Measurements from ENCODE around the gene EML6. TPM values are rescaled to one million over a fixed set of nuclear protein-coding genes. Genes with fewer than 3 reads are reported as not detected.

The EML6 gene
- total RNA-seq, 8 experiments from 2014 or later, result 2.9 to 23.2 (median 10.2) TPM

GRCh38 chr2:54735636-54736035 lies 12.2 kb downstream of the EML6 start:
- no peak for ATAC-seq (replicated peaks in 6 of 8)
- whole genome bisulfite sequencing, 10 experiments, result 0 to 100% (median 72%) methylated on average over 1 to 2 of the region's 2 CpGs; no CpG with 5 or more reads in 2 of the 10 experiments
- no peaks in the 10 kb centered on the region for H3K4me1 ChIP-seq (replicated peaks in 1 of 2)
- in situ Hi-C loops (cut with MboI; ENCODE audit: low pct_unique_long_range_greater_than_20kb in 2 of 9, low sequenced_read_pairs in 9 of 9, unreplicated experiment in 9 of 9), result no loop called here
- H3K27ac ChIP-seq, result no peak overlapping the region
- H3K4me3 ChIP-seq, result no peak overlapping the region

GRCh38 chr2:54738281-54738680 lies 14.8 kb downstream of the EML6 start:
- in situ Hi-C loops (cut with MboI; ENCODE audit: low pct_unique_long_range_greater_than_20kb in 2 of 9, low sequenced_read_pairs in 9 of 9, unreplicated experiment in 9 of 9), result no loop called here
- no peak overlapping the region for H3K27ac ChIP-seq

GRCh38 chr2:54740333-54740732 lies 16.9 kb downstream of the EML6 start:
- Histone ChIP-seq H3K4me1 (replicated peaks in 1 of 2) (no peaks in the 10 kb centered on the region), H3K27ac (no peak overlapping the region), H3K4me3 (no peak overlapping the region)
- in situ Hi-C loops (cut with MboI; ENCODE audit: low pct_unique_long_range_greater_than_20kb in 2 of 9, low sequenced_read_pairs in 9 of 9, unreplicated experiment in 9 of 9), result no loop called here
- no peak for ATAC-seq (replicated peaks in 6 of 8)
- WGBS, 10 experiments, result 20 to 100% (median 87%) methylated on average over 1 to 2 of the region's 2 CpGs; no CpG with 5 or more reads in 2 of the 10 experiments

More at GRCh38 chr2:54738281-54738680, 14.8 kb downstream of the EML6 start:
- Histone ChIP-seq H3K4me3 (no peak overlapping the region), H3K4me1 (replicated peaks in 1 of 2) (no peaks in the 10 kb centered on the region)
- no peak for ATAC-seq (replicated peaks in 6 of 8)

GRCh38 chr2:54741250-54741649 lies 17.8 kb downstream of the EML6 start:
- H3K27ac ChIP-seq, result no peak overlapping the region
- in situ Hi-C loops (cut with MboI; ENCODE audit: low pct_unique_long_range_greater_than_20kb in 2 of 9, low sequenced_read_pairs in 9 of 9, unreplicated experiment in 9 of 9), result no loop called here
- no peak overlapping the region for H3K4me3 ChIP-seq
- ATAC-seq (replicated peaks in 6 of 8), result no peak
- WGBS, 10 experiments, result 100% methylated on average over 1 of the region's 1 CpG; no CpG with 5 or more reads in 5 of the 10 experiments
- H3K4me1 ChIP-seq (replicated peaks in 1 of 2), result no peaks in the 10 kb centered on the region

- 83 to 97% (median 88%) methylated on average over 1 to 5 of the region's 5 CpGs; no CpG with 5 or more reads in 4 of the 10 experiments for WGBS, 10 experiments
- no peak for ATAC-seq (replicated peaks in 6 of 8)
- H3K4me3 ChIP-seq, result no peak overlapping the region
- H3K4me1 ChIP-seq (replicated peaks in 1 of 2), result no peaks in the 10 kb centered on the region
- in situ Hi-C loops (cut with MboI; ENCODE audit: low pct_unique_long_range_greater_than_20kb in 2 of 9, low sequenced_read_pairs in 9 of 9, unreplicated experiment in 9 of 9), result no loop called here
- H3K27ac ChIP-seq, result no peak overlapping the region
Observed at GRCh38 chr2:54750040-54750439, 26.6 kb downstream of the EML6 start.

GRCh38 chr2:54752439-54752838 lies 29.0 kb downstream of the EML6 start:
- Histone ChIP-seq H3K4me1 (replicated peaks in 1 of 2) (no peaks in the 10 kb centered on the region), H3K4me3 (no peak overlapping the region), H3K27ac (no peak overlapping the region)
- ATAC-seq (replicated peaks in 6 of 8), result no peak
- WGBS, 10 experiments, result 10 to 100% (median 78%) methylated on average over 1 of the region's 1 CpG; no CpG with 5 or more reads in 3 of the 10 experiments
- in situ Hi-C loops (cut with MboI; ENCODE audit: low pct_unique_long_range_greater_than_20kb in 2 of 9, low sequenced_read_pairs in 9 of 9, unreplicated experiment in 9 of 9), result no loop called here

GRCh38 chr2:54755641-54756326 lies 32.3 kb downstream of the EML6 start:
- WGBS, 10 experiments, result 32 to 100% (median 78%) methylated on average over 1 to 9 of the region's 9 CpGs
- in situ Hi-C loops (cut with MboI; ENCODE audit: low pct_unique_long_range_greater_than_20kb in 2 of 9, low sequenced_read_pairs in 9 of 9, unreplicated experiment in 9 of 9), result no loop called here
- no peaks in the 10 kb centered on the region for H3K4me1 ChIP-seq (replicated peaks in 1 of 2)
- H3K4me3 ChIP-seq, result no peak overlapping the region
- ATAC-seq (replicated peaks in 6 of 8), result peak in 1 of 8 experiments; percentile 18
- no peak overlapping the region for H3K27ac ChIP-seq

- WGBS, 10 experiments, result 73 to 90% (median 85%) methylated on average over 1 to 4 of the region's 4 CpGs; no CpG with 5 or more reads in 2 of the 10 experiments
Observed at GRCh38 chr2:54757500-54757899, 34.0 kb downstream of the EML6 start.

GRCh38 chr2:54758951-54759350 lies 35.5 kb downstream of the EML6 start:
- 50 to 100% (median 83%) methylated on average over 1 of the region's 1 CpG; no CpG with 5 or more reads in 4 of the 10 experiments for WGBS, 10 experiments
- no peak for ATAC-seq (replicated peaks in 6 of 8)
- Histone ChIP-seq H3K4me3 (no peak overlapping the region), H3K4me1 (replicated peaks in 1 of 2) (no peaks in the 10 kb centered on the region), H3K27ac (no peak overlapping the region)
- in situ Hi-C loops (cut with MboI; ENCODE audit: low pct_unique_long_range_greater_than_20kb in 2 of 9, low sequenced_read_pairs in 9 of 9, unreplicated experiment in 9 of 9), result no loop called here

More at GRCh38 chr2:54757500-54757899, 34.0 kb downstream of the EML6 start:
- H3K4me1 ChIP-seq (replicated peaks in 1 of 2), result no peaks in the 10 kb centered on the region
- in situ Hi-C loops (cut with MboI; ENCODE audit: low pct_unique_long_range_greater_than_20kb in 2 of 9, low sequenced_read_pairs in 9 of 9, unreplicated experiment in 9 of 9), result no loop called here
- no peak overlapping the region for H3K27ac ChIP-seq
- ATAC-seq (replicated peaks in 6 of 8), result no peak
- no peak overlapping the region for H3K4me3 ChIP-seq

DNA sequence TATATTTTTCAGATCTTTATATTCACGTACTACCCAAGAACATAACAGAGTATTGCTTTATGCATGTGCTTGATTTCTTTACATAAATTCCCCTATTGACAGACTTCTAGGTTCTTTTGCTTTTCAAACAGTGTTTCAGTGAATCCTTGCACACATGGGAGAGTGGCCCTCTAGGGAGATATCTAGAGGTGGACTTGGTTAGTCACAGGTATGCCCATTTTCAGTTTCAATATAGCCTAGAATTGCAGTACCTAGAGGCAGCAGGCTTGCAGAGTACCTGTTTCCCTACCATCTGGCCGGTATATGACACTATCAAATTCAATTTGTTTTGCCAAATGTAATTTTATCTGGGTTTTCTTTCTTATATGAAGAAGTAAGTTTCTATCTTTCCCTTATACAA lies 36.8 kb downstream of the EML6 start:
- H3K4me1 ChIP-seq (replicated peaks in 1 of 2), result no peaks in the 10 kb centered on the region
- in situ Hi-C loops (cut with MboI; ENCODE audit: low pct_unique_long_range_greater_than_20kb in 2 of 9, low sequenced_read_pairs in 9 of 9, unreplicated experiment in 9 of 9), result no loop called here
- 73 to 100% (median 94%) methylated on average over 1 to 2 of the region's 2 CpGs for WGBS, 10 experiments
- H3K27ac ChIP-seq, result no peak overlapping the region
- no peak for ATAC-seq (replicated peaks in 6 of 8)
- no peak overlapping the region for H3K4me3 ChIP-seq

GRCh38 chr2:54763636-54764291 lies 40.3 kb downstream of the EML6 start:
- Histone ChIP-seq H3K27ac (no peak overlapping the region), H3K4me3 (no peak overlapping the region), H3K4me1 (replicated peaks in 1 of 2) (no peaks in the 10 kb centered on the region)
- 0 to 100% (median 81%) methylated on average over 1 to 6 of the region's 7 CpGs for WGBS, 10 experiments
- ATAC-seq (replicated peaks in 6 of 8), result peak in 1 of 8 experiments; percentile 22
- in situ Hi-C loops (cut with MboI; ENCODE audit: low pct_unique_long_range_greater_than_20kb in 2 of 9, low sequenced_read_pairs in 9 of 9, unreplicated experiment in 9 of 9), result no loop called here

GRCh38 chr2:54767921-54768320 lies 44.5 kb downstream of the EML6 start:
- Histone ChIP-seq H3K27ac (no peak overlapping the region), H3K4me1 (replicated peaks in 1 of 2) (no peaks in the 10 kb centered on the region), H3K4me3 (no peak overlapping the region)
- no peak for ATAC-seq (replicated peaks in 6 of 8)
- in situ Hi-C loops (cut with MboI; ENCODE audit: low pct_unique_long_range_greater_than_20kb in 2 of 9, low sequenced_read_pairs in 9 of 9, unreplicated experiment in 9 of 9), result no loop called here

GRCh38 chr2:54768772-54769428 lies 45.4 kb downstream of the EML6 start:
- 0 to 100% (median 60%) methylated on average over 1 of the region's 1 CpG; no CpG with 5 or more reads in 3 of the 10 experiments for WGBS, 10 experiments
- in situ Hi-C loops (cut with MboI; ENCODE audit: low pct_unique_long_range_greater_than_20kb in 2 of 9, low sequenced_read_pairs in 9 of 9, unreplicated experiment in 9 of 9), result no loop called here
- Histone ChIP-seq H3K4me1 (replicated peaks in 1 of 2) (no peaks in the 10 kb centered on the region), H3K27ac (no peak overlapping the region), H3K4me3 (no peak overlapping the region)
- ATAC-seq (replicated peaks in 6 of 8), result peak in 4 of 8 experiments; percentile 11 to 36 (median 20)

Data from motor neuron (in vitro differentiated cells).